Lower leg skin (tissue), 3 donors: ENCODE measurements around the gene CTNND2.

Experiments
- CTCF ChIP-seq, 3 donors: fragments of 450-650 bp; IDR thresholded peaks; one replicate each; pipeline ENCODE4 v1.5.1; 2016; ENCODE audit warnings: antibody characterized with exemption in 3 of 3, mild to moderate bottlenecking in 3 of 3, moderate library complexity in 2 of 3
- POLR2A ChIP-seq, 2 donors: fragments of 450-650 bp; IDR thresholded peaks; one replicate each; pipeline ENCODE4 v1.6.1; 2016 to 2017; ENCODE audit warnings: antibody characterized with exemption in 2 of 2, mild to moderate bottlenecking in 1 of 2, moderate library complexity in 1 of 2

GRCh38 chr5:11563822-11564221, 340.4 kb downstream of the CTNND2 start:
- TF ChIP-seq CTCF (IDR thresholded peaks at IDR 0.05), result no peak
- TF ChIP-seq POLR2A (IDR thresholded peaks at IDR 0.05), result no peak
